Retinal pigment epithelial cell (primary cell): ENCODE measurements around the gene STIP1.

ENCODE experiments used
- DNase-seq: peaks from one replicate; pipeline ENCODE4 v3.0.0-alpha.2; 2010; ENCODE audit warnings: low read depth
- H3K4me3 ChIP-seq: 2 replicates; pipeline ENCODE4 v1.5.1; 2011; ENCODE audit warnings: mild to moderate bottlenecking, low read length, control low read depth, moderate library complexity
- CTCF ChIP-seq: conservative IDR thresholded peaks from 2 replicates; pipeline ENCODE4 v1.5.1; 2011; ENCODE audit warnings: low read depth, low read length, control low read depth, inconsistent platforms

Gene STIP1

GRCh38 chr11:64219354-64219684, 33.3 kb downstream of the STIP1 start:
- DNase-seq = no peak
- no peak for TF ChIP-seq CTCF
- no peak overlapping the region for H3K4me3 ChIP-seq

- no peak for TF ChIP-seq CTCF
- DNase-seq = no peak
- H3K4me3 ChIP-seq = no peak overlapping the region
Observed at GRCh38 chr11:64219755-64220154, 33.8 kb downstream of the STIP1 start.

- no peak overlapping the region for H3K4me3 ChIP-seq
- DNase-seq = no peak
- no peak for TF ChIP-seq CTCF
Observed at GRCh38 chr11:64220271-64220670, 34.3 kb downstream of the STIP1 start.

- no peak for DNase-seq
- no peak overlapping the region for H3K4me3 ChIP-seq
- no peak for TF ChIP-seq CTCF
Observed at GRCh38 chr11:64220798-64221197, 34.8 kb downstream of the STIP1 start.

- no peak for TF ChIP-seq CTCF
- no peak overlapping the region for H3K4me3 ChIP-seq
- DNase-seq = no peak
Observed at GRCh38 chr11:64222651-64223000, 36.7 kb downstream of the STIP1 start.

- no peak for TF ChIP-seq CTCF
- no peak for DNase-seq
- no peak overlapping the region for H3K4me3 ChIP-seq
Observed at GRCh38 chr11:64223001-64223651, 37.2 kb downstream of the STIP1 start.

- H3K4me3 ChIP-seq = no peak overlapping the region
- no peak for DNase-seq
- no peak for TF ChIP-seq CTCF
Observed at GRCh38 chr11:64224151-64224890, 38.4 kb downstream of the STIP1 start.
